ENCODE data around the gene TADA3.

TADA3 gene

GRCh38 chr3:9809615-9810432 lies 17.6 kb upstream of the TADA3 start, which contains the start of gene TTLL3:
TSS of gene TTLL3 (plus strand) at chr3:9810262. CDS start at chr3:9810662, 400 bp downstream.
- in situ Hi-C loops (cut with MboI; ENCODE audit: low sequenced_read_pairs): no loop called here

GRCh38 chr3:9809239-9809614 lies 17.0 kb upstream of the TADA3 start:
- in situ Hi-C loops (cut with MboI; ENCODE audit: low sequenced_read_pairs): no loop called here

GRCh38 chr3:9808345-9809037 lies 16.2 kb upstream of the TADA3 start:
- in situ Hi-C loops (cut with MboI; ENCODE audit: low sequenced_read_pairs): no loop called here

- in situ Hi-C loops (cut with MboI; ENCODE audit: low sequenced_read_pairs): no loop called here
These were observed 15.7 kb upstream of the TADA3 start for GRCh38 chr3:9807981-9808344.

GRCh38 chr3:9806688-9807589 lies 14.7 kb upstream of the TADA3 start:
- in situ Hi-C loops (cut with MboI; ENCODE audit: low sequenced_read_pairs): no loop called here

GRCh38 chr3:9806137-9806536 lies 13.9 kb upstream of the TADA3 start:
- in situ Hi-C loops (cut with MboI; ENCODE audit: low sequenced_read_pairs): no loop called here

GRCh38 chr3:9804996-9805395 lies 12.7 kb upstream of the TADA3 start:
- in situ Hi-C loops (cut with MboI; ENCODE audit: low sequenced_read_pairs): no loop called here

- in situ Hi-C loops (cut with MboI; ENCODE audit: low sequenced_read_pairs): no loop called here
These were observed 11.2 kb upstream of the TADA3 start for GRCh38 chr3:9803494-9803893.

GRCh38 chr3:9800529-9800928 lies 8.3 kb upstream of the TADA3 start:
- in situ Hi-C loops (cut with MboI; ENCODE audit: low sequenced_read_pairs): no loop called here

- in situ Hi-C loops (cut with MboI; ENCODE audit: low sequenced_read_pairs): no loop called here
These were observed 5.1 kb upstream of the TADA3 start for GRCh38 chr3:9797196-9797945.

GRCh38 chr3:9795207-9795606 lies 2.9 kb upstream of the TADA3 start:
- in situ Hi-C loops (cut with MboI; ENCODE audit: low sequenced_read_pairs): no loop called here

- in situ Hi-C loops (cut with MboI; ENCODE audit: low sequenced_read_pairs): no loop called here
These were observed 2.1 kb upstream of the TADA3 start for GRCh38 chr3:9794400-9794799.

GRCh38 chr3:9793161-9793781 lies 998 bp upstream of the TADA3 start:
- in situ Hi-C loops (cut with MboI; ENCODE audit: low sequenced_read_pairs): no loop called here

GRCh38 chr3:9791790-9792404 lies 376 bp downstream of the TADA3 start:
- in situ Hi-C loops (cut with MboI; ENCODE audit: low sequenced_read_pairs): no loop called here

GRCh38 chr3:9791127-9791526 lies 1.1 kb downstream of the TADA3 start:
- in situ Hi-C loops (cut with MboI; ENCODE audit: low sequenced_read_pairs): no loop called here

GRCh38 chr3:9787714-9788113 lies 4.6 kb downstream of the TADA3 start:
- in situ Hi-C loops (cut with MboI; ENCODE audit: low sequenced_read_pairs): no loop called here

- in situ Hi-C loops (cut with MboI; ENCODE audit: low sequenced_read_pairs): no loop called here
These were observed 5.2 kb downstream of the TADA3 start for GRCh38 chr3:9786825-9787669.

- in situ Hi-C loops (cut with MboI; ENCODE audit: low sequenced_read_pairs): no loop called here
These were observed 6.0 kb downstream of the TADA3 start for GRCh38 chr3:9786209-9786739.

GRCh38 chr3:9785602-9786001 lies 6.7 kb downstream of the TADA3 start:
- in situ Hi-C loops (cut with MboI; ENCODE audit: low sequenced_read_pairs): no loop called here

Data from hTERT RPE-1 (cell line).